Esophagus muscularis mucosa (tissue), 4 donors: ENCODE data around the gene TOM1L2. TPM values are rescaled to one million over a fixed set of nuclear protein-coding genes. Genes with fewer than 3 reads are reported as not detected.

Experiments used
- DNase-seq: peaks from one replicate; pipeline ENCODE4 v3.0.0-alpha.2; 2017; ENCODE audit errors: extremely low spot score
- H3K27ac ChIP-seq, 4 donors: fragments of 200-600 bp; sonication (generic); replicated peaks in 1 of 4; 1 replicate in 3 of 4; 2 replicates in 1 of 4; pipeline ENCODE4 v1.5.1; 2016 to 2019; ENCODE audit warnings: mild to moderate bottlenecking in 1 of 4
- H3K27me3 ChIP-seq, 4 donors: fragments of 200-600 bp; sonication (generic); one replicate each; pipeline versions ENCODE4 v1.5.1 to v1.6.0; 2016 to 2019
- H3K36me3 ChIP-seq, 4 donors: fragments of 200-600 bp; sonication (generic); one replicate each; pipeline ENCODE4 v1.5.1; 2016 to 2019
- H3K4me1 ChIP-seq, 4 donors: fragments of 200-600 bp; sonication (generic); one replicate each; pipeline ENCODE4 v1.5.1; 2016 to 2019
- H3K4me3 ChIP-seq, 4 donors: fragments of 200-600 bp; sonication (generic); 1 replicate in 2 of 4; 2 replicates in 2 of 4; pipeline ENCODE4 v1.5.1; 2016 to 2019; ENCODE audit warnings: mild to moderate bottlenecking in 4 of 4, moderate library complexity in 1 of 4
- H3K9me3 ChIP-seq, 4 donors: fragments of 200-600 bp; sonication (generic); 1 replicate in 3 of 4; 2 replicates in 1 of 4; pipeline ENCODE4 v1.5.1; 2016 to 2019
- CTCF ChIP-seq, 3 experiments: fragments of 200-600 bp in 2 of 3; fragments of 450-650 bp in 1 of 3; sonication (generic) in 2 of 3; IDR thresholded peaks; one replicate each; pipeline ENCODE4 v1.5.1; 2017 to 2019; ENCODE audit warnings: antibody characterized with exemption in 3 of 3, mild to moderate bottlenecking in 2 of 3, moderate library complexity in 1 of 3
- EP300 ChIP-seq: sonication (generic); formaldehyde crosslinking; IDR thresholded peaks from one replicate; pipeline ENCODE4 v1.6.1; 2017; ENCODE audit warnings: antibody characterized with exemption
- POLR2A ChIP-seq: fragments of 450-650 bp; IDR thresholded peaks from one replicate; pipeline ENCODE4 v1.6.1; 2017; ENCODE audit warnings: antibody characterized with exemption, moderate library complexity, mild to moderate bottlenecking, low read depth
- POLR2AphosphoS5 ChIP-seq, 2 donors: sonication (generic); formaldehyde crosslinking; IDR thresholded peaks; one replicate each; pipeline ENCODE4 v1.6.1; 2017; ENCODE audit warnings: antibody characterized with exemption in 2 of 2
- WGBS: methylation state at CpG from one replicate; pipeline ENCODE4 v1.1.5; 2018; 5-methylcytosine and 5-hydroxymethylcytosine counted together
- intact Hi-C: fragments of 100-400 bp; cut with DNase I; formaldehyde crosslinking; loops from one replicate; pipeline ENCODE4 v1.15.1; 2023
- total RNA-seq, 4 donors: library from RNA; depleted of rRNA; stranded (reverse); fragments of >200 nt; gene quantifications; one replicate each; pipeline versions ENCODE4 v1.1.0 to v1.2.1, GENCODE V29; 2016

Gene TOM1L2
- total RNA-seq, 4 donors from 2014 or later = 64.4 to 96.9 (median 75.0) TPM

DNA sequence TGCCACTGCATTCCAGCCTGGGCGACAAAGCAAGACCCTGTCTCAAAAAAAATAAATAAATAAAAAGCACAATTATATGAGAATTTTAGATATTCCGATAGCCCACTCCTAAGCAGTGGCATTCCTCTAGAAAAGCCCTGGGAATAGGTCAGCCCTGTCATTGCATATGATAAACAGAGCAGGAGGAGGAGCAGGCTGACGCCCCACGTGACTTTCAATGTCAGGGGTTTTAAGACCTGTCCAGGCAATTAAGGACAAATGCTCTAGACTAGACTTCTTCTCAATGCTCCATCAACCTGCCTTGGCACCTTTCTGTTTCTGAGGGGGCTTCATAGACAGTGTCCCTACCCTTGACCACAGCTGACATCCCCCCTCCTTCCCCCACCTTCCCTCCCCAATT is 7.5 kb downstream of the TOM1L2 start:
- H3K4me1 ChIP-seq = peaks cover 35 to 69% (median 51%) of the 10 kb centered on the region in 4 donors
- DNase-seq = no peak
- 87% methylated on average over 4 of the region's 4 CpGs for WGBS

DNA sequence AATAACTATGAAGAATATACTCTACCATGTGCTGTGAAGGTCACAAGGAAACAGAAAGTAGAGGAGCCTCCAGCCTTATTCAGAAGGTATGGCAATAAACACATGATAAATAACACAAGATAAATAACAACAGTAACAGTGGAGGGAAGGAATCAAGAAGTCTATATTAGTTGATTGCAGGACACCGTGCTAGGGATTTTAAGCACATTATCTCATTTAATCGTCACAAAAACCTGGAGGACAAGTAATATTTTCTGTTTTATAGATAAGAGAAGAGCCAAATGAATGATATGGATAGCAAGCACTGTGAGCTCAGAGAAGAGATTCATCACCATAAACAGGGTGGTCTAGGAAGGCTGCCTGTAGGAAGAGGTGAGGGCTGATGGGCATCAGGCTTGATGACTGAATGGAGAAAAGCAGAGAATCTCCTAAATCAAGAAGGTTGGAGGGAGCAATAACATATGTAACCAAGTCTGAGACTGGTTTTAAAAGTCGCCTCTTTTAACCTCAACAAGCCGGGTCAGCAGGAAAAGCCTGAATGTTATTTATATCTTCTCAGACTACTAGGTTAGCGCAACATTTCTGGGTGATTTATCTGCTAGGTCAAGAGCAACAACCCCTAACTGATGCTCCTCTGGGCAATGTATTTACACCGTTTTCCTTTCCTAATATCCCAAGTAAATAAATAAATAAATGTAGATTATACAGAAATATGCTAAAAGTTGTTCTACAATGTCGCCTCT is 8.3 kb downstream of the TOM1L2 start:
- Histone ChIP-seq H3K36me3 (no peaks in the 10 kb centered on the region), H3K27ac (no peak overlapping the region), H3K27me3 (no peaks in the 10 kb centered on the region), H3K4me3 (no peak overlapping the region), H3K4me1 (peaks cover 36 to 69% (median 54%) of the 10 kb centered on the region in 4 donors), H3K9me3 (no peaks in the 10 kb centered on the region)
- no peak for TF ChIP-seq POLR2AphosphoS5 (IDR thresholded peaks at IDR 0.05)
- TF ChIP-seq CTCF (IDR thresholded peaks at IDR 0.05) = no peak
- no peak for TF ChIP-seq POLR2A
- no peak for TF ChIP-seq EP300
- intact Hi-C loops = no loop called here
- WGBS = 85% methylated on average over 7 of the region's 7 CpGs
- DNase-seq = no peak

More for the DNA sequence above, 7.5 kb downstream of the TOM1L2 start:
- TF ChIP-seq CTCF (IDR thresholded peaks at IDR 0.05) = no peak
- TF ChIP-seq POLR2AphosphoS5 (IDR thresholded peaks at IDR 0.05) = no peak
- no peak for TF ChIP-seq POLR2A
- TF ChIP-seq EP300 = no peak
- intact Hi-C loops = no loop called here
- Histone ChIP-seq H3K27me3 (no peaks in the 10 kb centered on the region), H3K27ac (no peak overlapping the region), H3K9me3 (no peaks in the 10 kb centered on the region), H3K36me3 (no peaks in the 10 kb centered on the region), H3K4me3 (no peak overlapping the region)

- intact Hi-C loops = no loop called here
These were observed 9.1 kb downstream of the TOM1L2 start for GRCh38 chr17:17963066-17963465.

DNA sequence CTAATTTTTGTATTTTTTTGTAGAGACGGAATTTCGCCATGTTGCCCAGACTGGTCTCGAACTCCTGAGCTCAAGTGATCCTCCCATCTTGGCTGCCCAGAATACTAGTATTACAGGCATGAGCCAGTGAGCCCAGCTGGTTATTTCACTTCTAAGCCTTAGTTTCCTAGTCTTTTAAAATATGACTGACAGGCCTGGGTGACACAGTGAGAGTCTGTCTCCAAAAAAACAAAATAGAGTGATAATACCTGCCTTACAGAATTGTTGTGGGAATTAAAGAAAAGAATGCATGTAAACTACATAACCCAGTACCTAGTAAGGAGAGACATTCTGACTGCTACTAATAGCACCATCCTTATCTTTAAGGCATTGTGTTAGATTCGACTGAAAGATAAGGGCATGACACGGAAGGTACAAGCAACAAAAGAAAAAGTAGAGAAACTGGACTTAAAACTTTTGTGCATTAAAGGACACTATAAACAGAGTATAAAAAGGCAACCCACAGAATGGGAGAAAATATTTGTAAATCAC is 11.6 kb downstream of the TOM1L2 start:
- Histone ChIP-seq H3K27ac (peak overlapping the region; percentile 62 to 73 (median 70)), H3K27me3 (no peaks in the 10 kb centered on the region), H3K36me3 (peaks cover 0 to 2% (median under 1%) of the 10 kb centered on the region in 4 donors), H3K4me1 (peaks cover 53 to 70% (median 68%) of the 10 kb centered on the region in 4 donors), H3K9me3 (no peaks in the 10 kb centered on the region), H3K4me3 (no peak overlapping the region)
- WGBS = 74% methylated on average over 5 of the region's 5 CpGs
- no peak for TF ChIP-seq EP300
- no peak for TF ChIP-seq POLR2AphosphoS5 (IDR thresholded peaks at IDR 0.05)
- no peak for TF ChIP-seq POLR2A
- intact Hi-C loops = no loop called here
- DNase-seq = no peak

More at GRCh38 chr17:17963066-17963465, 9.1 kb downstream of the TOM1L2 start:
- H3K27ac ChIP-seq = no peak overlapping the region
- no peaks in the 10 kb centered on the region for H3K27me3 ChIP-seq
- H3K36me3 ChIP-seq = no peaks in the 10 kb centered on the region
- H3K9me3 ChIP-seq = no peaks in the 10 kb centered on the region
- H3K4me1 ChIP-seq = peaks cover 42 to 69% (median 58%) of the 10 kb centered on the region in 4 donors
- TF ChIP-seq CTCF (IDR thresholded peaks at IDR 0.05) (no peak), EP300 (no peak)
- H3K4me3 ChIP-seq = no peak overlapping the region
- 79% methylated on average over 4 of the region's 4 CpGs for WGBS
- DNase-seq = no peak

DNA sequence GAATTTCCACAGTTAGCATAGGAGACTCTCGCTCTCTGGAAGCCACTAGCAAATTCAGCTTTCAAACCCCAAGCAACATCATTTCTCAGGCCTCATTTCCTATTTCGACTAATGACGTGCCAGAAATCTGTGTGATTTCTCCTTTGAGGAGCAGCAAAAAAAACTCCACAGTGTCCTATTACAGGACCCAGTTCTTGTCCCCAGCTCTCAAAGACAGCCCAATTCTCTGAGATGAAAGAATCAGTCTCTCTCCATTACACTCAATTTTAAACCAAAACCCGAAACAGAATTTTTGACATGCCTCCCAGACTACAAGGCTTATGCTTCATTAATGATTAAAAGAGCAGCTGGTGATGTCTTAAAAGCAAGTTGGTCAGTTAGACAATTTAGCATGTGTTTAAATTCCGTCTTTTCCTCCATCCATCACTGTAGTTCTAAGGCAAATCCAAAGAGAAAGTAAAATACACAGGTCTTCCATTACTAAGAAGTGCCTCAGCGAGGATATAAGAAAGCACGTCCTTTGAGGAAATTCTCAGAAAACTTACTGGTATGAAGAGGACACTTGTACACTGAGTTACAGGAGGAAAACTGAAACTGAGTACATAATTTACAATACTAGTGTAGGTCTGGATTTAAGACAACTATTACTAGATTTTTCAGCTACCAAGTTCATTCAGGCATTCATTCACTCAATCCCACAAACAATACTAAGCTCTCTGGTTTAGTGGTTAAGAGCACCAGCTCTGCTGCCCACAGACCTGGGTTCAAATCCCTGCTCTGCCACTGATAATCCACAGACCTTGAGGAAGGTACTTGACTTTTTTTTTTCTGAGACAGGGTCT is 12.5 kb downstream of the TOM1L2 start:
- intact Hi-C loops = no loop called here
- Histone ChIP-seq H3K9me3 (no peaks in the 10 kb centered on the region), H3K4me3 (peak overlapping the region; percentile 24 to 43 (median 38)), H3K27ac (peak overlapping the region; percentile 62 to 73 (median 70)), H3K27me3 (no peaks in the 10 kb centered on the region), H3K4me1 (peaks cover 45 to 62% (median 61%) of the 10 kb centered on the region in 4 donors), H3K36me3 (peaks cover 0 to 9% (median 3%) of the 10 kb centered on the region in 4 donors)
- 14% methylated on average over 7 of the region's 7 CpGs for WGBS
- no peak for DNase-seq
- no peak for TF ChIP-seq POLR2A
- no peak for TF ChIP-seq EP300
- no peak for TF ChIP-seq POLR2AphosphoS5 (IDR thresholded peaks at IDR 0.05)
- no peak for TF ChIP-seq CTCF (IDR thresholded peaks at IDR 0.05)
